ENCODE measurements around the gene POMT2. TPM values are rescaled to one million over a fixed set of nuclear protein-coding genes. Genes with fewer than 3 reads are reported as not detected.

POMT2 gene
- total RNA-seq, 2 donors from 2014 or later = 8.4 to 101 TPM

DNA sequence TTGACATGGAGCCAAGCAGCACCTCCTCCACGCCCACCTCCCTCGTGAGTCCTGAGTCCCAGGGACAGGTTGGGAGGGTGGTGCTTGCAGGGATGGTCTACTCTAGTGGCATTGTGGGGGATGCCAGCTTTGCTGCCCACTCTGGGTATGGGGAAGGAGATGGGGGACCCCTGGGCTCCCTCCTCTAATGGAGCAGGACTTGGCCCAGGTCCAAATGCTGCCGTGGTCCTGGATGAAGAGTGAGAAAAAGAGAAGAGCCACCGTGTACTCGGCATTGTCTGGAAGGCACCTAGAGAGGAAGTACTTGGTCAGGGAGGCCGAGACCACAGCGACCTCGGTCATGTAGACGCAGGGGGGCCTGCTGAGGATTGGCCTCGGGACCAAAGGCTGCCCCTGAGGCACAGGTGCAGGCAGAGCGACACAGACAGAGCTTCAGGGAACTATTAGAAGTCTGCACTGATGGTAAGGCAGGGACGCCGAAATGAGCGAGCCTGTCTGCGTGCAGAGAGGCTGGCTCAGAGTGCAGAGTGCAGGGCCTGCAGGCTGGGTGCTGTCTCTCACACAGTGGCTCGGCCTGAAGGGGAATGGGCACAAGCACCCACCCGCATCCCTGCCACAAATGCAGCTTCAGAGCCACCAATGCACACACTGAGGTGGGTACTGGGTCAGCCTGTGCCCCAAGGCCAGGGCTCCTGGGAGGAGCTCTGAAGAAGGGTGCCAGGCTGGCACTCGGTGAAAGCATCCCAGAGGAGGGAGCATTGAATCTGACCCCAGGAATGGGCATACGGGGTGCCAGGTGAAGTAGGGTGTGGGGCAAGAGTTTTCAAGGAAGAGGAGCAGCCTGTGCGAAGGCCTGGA lies 67.1 kb downstream of the POMT2 start:
- Histone ChIP-seq H3K27me3 (replicated peaks; ENCODE audit: insufficient read depth) (no peaks in the 10 kb centered on the region), H3K9me3 (no peaks in the 10 kb centered on the region), H3K4me3 (no peak overlapping the region), H3K36me3 (no peaks in the 10 kb centered on the region), H3K27ac (no peak overlapping the region), H3K4me1 (replicated peaks) (no peaks in the 10 kb centered on the region)
- no peak for TF ChIP-seq POLR2AphosphoS5 (IDR thresholded peaks at IDR 0.05)
- no peak for TF ChIP-seq POLR2A (IDR thresholded peaks at IDR 0.05)
- TF ChIP-seq, protein P1, sequence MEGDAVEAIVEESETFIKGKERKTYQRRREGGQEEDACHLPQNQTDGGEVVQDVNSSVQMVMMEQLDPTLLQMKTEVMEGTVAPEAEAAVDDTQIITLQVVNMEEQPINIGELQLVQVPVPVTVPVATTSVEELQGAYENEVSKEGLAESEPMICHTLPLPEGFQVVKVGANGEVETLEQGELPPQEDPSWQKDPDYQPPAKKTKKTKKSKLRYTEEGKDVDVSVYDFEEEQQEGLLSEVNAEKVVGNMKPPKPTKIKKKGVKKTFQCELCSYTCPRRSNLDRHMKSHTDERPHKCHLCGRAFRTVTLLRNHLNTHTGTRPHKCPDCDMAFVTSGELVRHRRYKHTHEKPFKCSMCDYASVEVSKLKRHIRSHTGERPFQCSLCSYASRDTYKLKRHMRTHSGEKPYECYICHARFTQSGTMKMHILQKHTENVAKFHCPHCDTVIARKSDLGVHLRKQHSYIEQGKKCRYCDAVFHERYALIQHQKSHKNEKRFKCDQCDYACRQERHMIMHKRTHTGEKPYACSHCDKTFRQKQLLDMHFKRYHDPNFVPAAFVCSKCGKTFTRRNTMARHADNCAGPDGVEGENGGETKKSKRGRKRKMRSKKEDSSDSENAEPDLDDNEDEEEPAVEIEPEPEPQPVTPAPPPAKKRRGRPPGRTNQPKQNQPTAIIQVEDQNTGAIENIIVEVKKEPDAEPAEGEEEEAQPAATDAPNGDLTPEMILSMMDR (IDR thresholded peaks at IDR 0.05) = no peak
- no peak for DNase-seq (ENCODE audit: low spot score)
- intact Hi-C loops (cut with DNase I) = no loop called here
- 60% methylated on average over 20 of the region's 20 CpGs for WGBS

DNA sequence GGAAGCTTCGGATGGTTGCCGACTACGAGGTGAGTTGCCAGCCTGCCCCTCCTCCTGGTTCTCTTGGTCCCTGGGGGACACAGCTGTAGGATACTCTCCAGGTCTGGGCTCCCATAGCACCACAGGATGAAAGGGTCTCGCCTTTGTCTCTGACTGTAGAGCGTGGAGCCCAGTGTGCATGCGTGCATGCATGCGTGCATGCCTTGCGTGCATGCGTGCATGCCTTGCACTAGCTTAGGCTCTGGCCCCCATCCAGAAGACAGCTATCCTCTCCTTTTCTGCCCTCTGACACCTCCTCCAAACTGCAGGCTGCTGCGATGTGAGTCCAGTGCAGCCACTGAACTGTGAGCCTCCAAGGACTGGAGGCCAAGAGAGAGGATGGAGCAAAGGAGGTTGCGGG lies 68.8 kb downstream of the POMT2 start:
- H3K4me3 ChIP-seq = no peak overlapping the region
- H3K36me3 ChIP-seq = no peaks in the 10 kb centered on the region
- no peaks in the 10 kb centered on the region for H3K9me3 ChIP-seq
- no peak overlapping the region for H3K27ac ChIP-seq
- intact Hi-C loops (cut with DNase I) = no loop called here
- 90% methylated on average over 11 of the region's 11 CpGs for WGBS
- H3K27me3 ChIP-seq (replicated peaks; ENCODE audit: insufficient read depth) = no peaks in the 10 kb centered on the region
- no peaks in the 10 kb centered on the region for H3K4me1 ChIP-seq (replicated peaks)
- TF ChIP-seq, protein P1 (IDR thresholded peaks at IDR 0.05) = no peak
- TF ChIP-seq POLR2A (IDR thresholded peaks at IDR 0.05) = no peak
- TF ChIP-seq POLR2AphosphoS5 (IDR thresholded peaks at IDR 0.05) = no peak
- no peak for DNase-seq (ENCODE audit: low spot score)

DNA sequence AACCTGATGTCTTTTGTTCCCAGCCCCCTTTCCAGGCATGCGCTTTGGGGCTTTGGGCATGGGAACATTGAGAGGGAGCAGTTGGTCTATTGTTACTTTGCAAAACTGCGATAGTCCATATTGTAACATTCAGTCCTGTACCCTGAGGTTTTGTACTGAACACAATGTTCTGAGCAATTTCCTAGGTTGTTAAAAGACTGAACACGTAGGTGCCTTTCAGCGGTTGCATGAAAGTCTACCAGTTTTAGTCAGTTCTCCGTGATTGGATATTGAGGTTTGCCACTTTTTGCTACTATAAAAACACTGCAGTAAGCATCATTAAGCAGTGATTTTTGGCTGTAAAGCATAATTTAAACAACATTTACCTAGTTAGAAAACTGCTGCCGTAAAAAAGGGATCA lies 69.8 kb downstream of the POMT2 start:
- intact Hi-C loops (cut with DNase I) = no loop called here
- no peaks in the 10 kb centered on the region for H3K4me1 ChIP-seq (replicated peaks)
- DNase-seq (ENCODE audit: low spot score) = no peak
- no peaks in the 10 kb centered on the region for H3K27me3 ChIP-seq (replicated peaks; ENCODE audit: insufficient read depth)
- TF ChIP-seq, protein P1 (IDR thresholded peaks at IDR 0.05) = no peak
- no peak for TF ChIP-seq POLR2AphosphoS5 (IDR thresholded peaks at IDR 0.05)
- TF ChIP-seq POLR2A (IDR thresholded peaks at IDR 0.05) = no peak
- H3K27ac ChIP-seq = no peak overlapping the region
- H3K36me3 ChIP-seq = no peaks in the 10 kb centered on the region
- 73% methylated on average over 6 of the region's 6 CpGs for WGBS
- H3K9me3 ChIP-seq = no peaks in the 10 kb centered on the region
- no peak overlapping the region for H3K4me3 ChIP-seq

DNA sequence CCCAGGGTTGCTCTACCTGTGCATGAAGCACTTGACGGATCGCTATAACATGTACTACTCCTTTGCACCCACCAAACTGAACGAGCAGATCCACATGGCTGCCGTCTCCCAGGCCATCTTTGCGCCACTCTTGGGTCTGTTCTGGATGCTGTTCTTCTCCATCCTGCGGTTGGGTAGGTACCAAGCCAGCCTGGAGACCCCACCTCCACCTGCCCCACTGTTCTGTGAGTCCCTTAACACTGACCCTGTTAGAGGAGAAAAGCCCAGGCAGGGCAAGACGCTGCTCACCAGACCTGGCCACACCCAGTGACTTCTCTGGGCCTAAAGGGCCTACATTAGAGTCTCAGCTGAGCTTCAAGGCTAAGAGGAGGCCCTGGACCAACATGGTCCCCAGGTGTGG lies 71.4 kb downstream of the POMT2 start:
- H3K4me1 ChIP-seq (replicated peaks) = no peaks in the 10 kb centered on the region
- no peaks in the 10 kb centered on the region for H3K9me3 ChIP-seq
- DNase-seq (ENCODE audit: low spot score) = no peak
- H3K27me3 ChIP-seq (replicated peaks; ENCODE audit: insufficient read depth) = no peaks in the 10 kb centered on the region
- no peak for TF ChIP-seq POLR2A (IDR thresholded peaks at IDR 0.05)
- TF ChIP-seq, protein P1 (IDR thresholded peaks at IDR 0.05) = no peak
- no peak for TF ChIP-seq POLR2AphosphoS5 (IDR thresholded peaks at IDR 0.05)
- H3K4me3 ChIP-seq = no peak overlapping the region
- intact Hi-C loops (cut with DNase I) = no loop called here
- no peaks in the 10 kb centered on the region for H3K36me3 ChIP-seq
- 94% methylated on average over 7 of the region's 7 CpGs for WGBS
- H3K27ac ChIP-seq = no peak overlapping the region

DNA sequence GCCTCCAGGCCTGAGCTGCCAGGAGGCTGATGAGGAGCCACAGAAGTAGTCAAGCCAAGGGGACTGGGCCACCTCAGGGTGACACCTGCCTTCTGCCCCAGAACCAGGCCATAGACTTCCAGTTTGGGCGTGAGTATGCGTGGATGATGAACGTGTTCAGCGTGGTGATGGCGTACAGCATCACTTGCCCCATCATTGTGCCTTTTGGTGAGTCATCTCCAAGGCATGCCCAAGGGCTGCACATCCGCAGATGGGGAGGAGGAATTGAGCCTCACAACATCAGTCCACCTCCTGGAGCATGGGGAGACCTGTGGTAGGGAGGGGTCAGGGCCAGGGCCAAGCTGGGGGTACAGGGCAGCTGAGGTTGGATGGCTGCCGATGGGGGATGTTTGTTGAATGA lies 72.0 kb downstream of the POMT2 start:
- Histone ChIP-seq H3K9me3 (no peaks in the 10 kb centered on the region), H3K27ac (no peak overlapping the region), H3K4me1 (replicated peaks) (no peaks in the 10 kb centered on the region), H3K36me3 (no peaks in the 10 kb centered on the region), H3K4me3 (no peak overlapping the region), H3K27me3 (replicated peaks; ENCODE audit: insufficient read depth) (no peaks in the 10 kb centered on the region)
- no peak for TF ChIP-seq POLR2A (IDR thresholded peaks at IDR 0.05)
- TF ChIP-seq POLR2AphosphoS5 (IDR thresholded peaks at IDR 0.05) = no peak
- TF ChIP-seq, protein P1 (IDR thresholded peaks at IDR 0.05) = no peak
- DNase-seq (ENCODE audit: low spot score) = no peak
- 93% methylated on average over 7 of the region's 7 CpGs for WGBS
- intact Hi-C loops (cut with DNase I) = no loop called here
